SK-N-SH (cell line): ENCODE measurements around the gene SCN9A.
"Not testable (repeated sequence)": the region's sequence is repeated elsewhere in the genome, so short reads cannot be mapped to it uniquely, and the experiment has no call there.

Source experiments
- CTCF ChIP-seq: fragments of 200-600 bp; sonication (generic); IDR thresholded peaks from 2 replicates; pipeline ENCODE4 v1.6.1; 2017; ENCODE audit warnings: antibody characterized with exemption, mild to moderate bottlenecking, moderate library complexity
- MAX ChIP-seq: IDR thresholded peaks from 2 replicates; pipeline ENCODE4 v1.4.0; 2012; ENCODE audit warnings: low read depth
- RAD21 ChIP-seq: IDR thresholded peaks from 2 replicates; pipeline ENCODE4 v1.6.1; 2012; ENCODE audit warnings: mild to moderate bottlenecking, low read length
- SMC3 ChIP-seq: IDR thresholded peaks from 2 replicates; pipeline ENCODE4 v1.6.1; 2012; ENCODE audit warnings: low read depth, low read length, improper control_type of control experiment

GRCh38 chr2:166206153-166206552 lies 169.6 kb downstream of the SCN9A start:
- not testable (repeated sequence) for TF ChIP-seq SMC3, CTCF, MAX, RAD21
